ENCODE results near the gene FAM114A2.
"Not testable (repeated sequence)": the region's sequence is repeated elsewhere in the genome, so short reads cannot be mapped to it uniquely, and the experiment has no call there.

FAM114A2 gene

DNA sequence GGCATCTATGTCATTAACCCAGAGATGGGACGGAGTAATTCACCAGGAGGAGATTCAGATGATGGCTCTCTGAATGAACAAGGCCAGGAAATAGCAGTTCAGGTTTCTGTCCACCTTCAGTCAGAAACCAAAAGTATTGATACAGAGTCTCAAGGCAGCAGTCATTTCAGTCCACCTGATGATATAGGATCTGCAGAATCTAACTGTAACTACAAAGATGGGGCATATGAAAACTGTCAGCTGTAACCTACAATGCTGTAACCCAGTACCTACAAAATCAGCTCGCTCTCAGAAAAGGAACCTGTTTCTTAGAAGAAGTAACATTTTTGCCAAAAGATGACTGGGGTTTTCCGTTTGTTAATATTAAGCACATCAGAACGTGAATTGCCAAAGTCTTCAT, 14.8 kb upstream of the FAM114A2 start:
- DNase-seq (ENCODE audit: extremely low read depth in 1 of 2, low read depth in 1 of 2): no peak

DNA sequence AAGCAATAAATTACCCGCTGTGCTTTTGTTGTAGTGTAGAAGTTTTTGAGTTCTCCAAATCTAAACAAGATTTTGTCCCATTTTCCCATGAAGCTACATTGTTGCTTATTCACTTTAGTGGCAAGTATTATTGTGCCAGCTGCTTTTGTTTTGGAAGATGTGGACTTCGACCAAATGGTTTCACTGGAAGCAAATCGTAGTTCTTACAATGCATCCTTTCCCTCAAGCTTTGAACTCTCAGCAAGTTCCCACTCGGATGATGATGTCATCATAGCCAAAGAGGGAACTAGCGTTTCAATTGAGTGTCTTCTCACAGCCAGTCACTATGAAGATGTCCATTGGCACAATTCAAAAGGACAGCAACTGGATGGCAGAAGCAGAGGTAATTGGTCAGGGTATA, 10.9 kb upstream of the FAM114A2 start:
- no peak for DNase-seq (ENCODE audit: extremely low read depth in 1 of 2, low read depth in 1 of 2)

DNA sequence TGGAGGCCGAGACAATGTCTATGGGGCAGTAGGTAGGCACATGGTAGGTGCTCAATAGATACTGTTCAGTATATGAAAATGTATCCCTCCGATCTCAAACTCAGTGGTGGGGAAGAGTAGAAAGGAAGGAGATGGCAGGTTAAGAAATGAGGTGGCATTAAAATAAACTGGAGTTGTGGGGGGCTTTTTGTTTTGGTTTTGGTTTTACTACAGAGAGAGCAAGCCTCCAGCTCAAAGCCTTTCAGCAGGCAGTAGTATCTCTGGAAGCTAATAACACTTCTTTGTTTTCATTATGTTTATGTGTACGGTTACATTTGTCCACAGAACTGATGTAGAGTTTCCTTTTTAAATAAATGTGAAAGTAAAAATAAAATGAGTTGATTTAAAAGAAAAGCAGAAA, 8.6 kb upstream of the FAM114A2 start:
- no peak for DNase-seq (ENCODE audit: extremely low read depth in 1 of 2, low read depth in 1 of 2)

DNA sequence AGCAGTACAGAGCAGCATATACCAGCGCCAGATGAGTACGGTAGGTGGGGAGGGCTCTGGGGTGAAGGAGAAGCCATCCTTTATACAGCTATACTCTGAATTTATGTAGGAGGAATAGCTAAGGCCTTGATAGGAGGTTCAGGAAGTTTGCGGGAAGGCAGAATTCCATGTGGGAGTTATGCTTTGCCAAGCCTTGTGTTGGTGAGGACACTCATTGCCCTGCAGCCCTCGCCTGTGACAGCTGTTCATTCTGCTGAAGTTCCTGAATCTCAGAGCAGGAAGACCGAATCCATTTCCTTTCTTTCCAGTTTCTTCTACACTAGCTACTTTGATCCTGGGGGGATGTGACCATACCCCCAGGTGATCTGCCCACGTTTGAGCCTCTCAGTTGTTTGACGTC, 7.8 kb upstream of the FAM114A2 start:
- no peak for DNase-seq (ENCODE audit: extremely low read depth in 1 of 2, low read depth in 1 of 2)

DNA sequence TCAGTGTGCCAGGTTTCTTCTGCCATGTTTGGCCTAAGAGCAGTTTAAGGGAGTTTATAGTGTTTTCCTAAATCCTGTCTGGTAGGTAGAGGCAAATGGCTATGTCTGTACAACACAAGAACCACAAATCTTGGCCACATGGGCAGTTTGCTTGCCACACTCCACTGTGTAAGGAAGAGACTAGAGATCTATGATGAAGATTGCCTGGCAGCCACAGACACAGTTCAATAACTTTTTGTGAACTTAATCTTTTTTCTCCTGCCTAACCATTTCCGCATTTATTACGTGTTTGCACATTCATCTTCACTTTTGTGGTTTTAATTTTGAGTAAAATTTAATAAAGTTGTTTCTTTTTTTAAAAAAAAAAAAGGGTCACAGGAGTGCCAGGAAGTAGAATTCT, 5.9 kb upstream of the FAM114A2 start:
- no peak for DNase-seq (ENCODE audit: extremely low read depth in 1 of 2, low read depth in 1 of 2)

DNA sequence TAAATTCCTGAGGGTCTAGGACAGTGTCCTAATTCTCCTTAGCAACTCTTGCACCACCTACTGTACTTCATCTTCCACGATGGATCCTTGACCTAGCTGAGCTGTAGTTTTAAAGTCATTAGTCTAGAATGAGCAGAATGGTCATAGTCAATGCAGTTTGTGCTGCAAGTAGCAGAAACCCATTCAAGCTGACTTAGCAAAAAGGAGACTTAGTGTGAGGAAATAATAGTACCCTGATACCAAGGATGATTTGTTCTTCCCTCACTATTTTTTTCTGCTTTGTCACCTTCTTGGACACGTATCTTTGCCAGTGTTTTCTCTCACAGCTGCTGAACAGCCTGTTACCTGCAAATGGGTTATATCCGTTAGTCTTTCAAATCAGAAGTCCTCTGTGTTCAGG, 5.4 kb upstream of the FAM114A2 start:
- no peak for DNase-seq (ENCODE audit: extremely low read depth in 1 of 2, low read depth in 1 of 2)

DNA sequence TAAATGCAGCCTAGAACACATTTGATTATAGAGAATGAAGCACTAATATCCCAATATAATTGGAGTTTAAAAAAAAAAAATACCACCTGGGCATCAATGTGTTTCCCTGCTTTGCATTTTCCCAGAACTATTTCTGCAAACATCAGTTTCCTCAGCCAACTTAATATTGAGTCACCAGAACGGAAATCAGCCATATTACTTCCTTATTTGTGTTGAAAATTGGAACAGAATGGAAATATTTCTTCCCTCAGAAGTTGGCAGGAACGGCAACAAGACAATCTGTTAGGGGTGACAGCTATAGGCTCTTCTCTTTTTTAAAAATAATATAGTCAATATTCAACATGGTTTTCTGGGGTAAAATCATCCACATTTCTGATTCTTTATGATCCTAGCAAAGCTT, 4.1 kb upstream of the FAM114A2 start:
- DNase-seq (ENCODE audit: extremely low read depth in 1 of 2, low read depth in 1 of 2): no peak

DNA sequence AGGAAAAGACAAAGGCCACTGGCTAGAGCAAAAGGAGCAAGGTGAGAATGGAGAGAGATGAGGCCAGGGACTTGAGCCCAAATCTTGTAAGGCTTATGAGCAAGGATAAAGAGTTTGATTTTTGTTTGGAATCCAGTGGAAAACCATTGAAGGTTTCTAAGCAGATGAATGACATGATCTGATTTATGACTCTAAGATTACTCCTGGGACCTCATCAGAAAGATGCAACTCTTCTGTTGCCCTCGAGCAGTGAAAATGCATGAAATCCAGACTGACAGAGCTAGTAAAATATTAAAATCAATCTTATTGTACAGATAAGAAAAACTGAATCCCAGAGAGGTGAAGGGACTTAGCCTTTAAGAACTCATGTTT, 734 bp upstream of the FAM114A2 start:
- no peak for DNase-seq (ENCODE audit: extremely low read depth in 1 of 2, low read depth in 1 of 2)

DNA sequence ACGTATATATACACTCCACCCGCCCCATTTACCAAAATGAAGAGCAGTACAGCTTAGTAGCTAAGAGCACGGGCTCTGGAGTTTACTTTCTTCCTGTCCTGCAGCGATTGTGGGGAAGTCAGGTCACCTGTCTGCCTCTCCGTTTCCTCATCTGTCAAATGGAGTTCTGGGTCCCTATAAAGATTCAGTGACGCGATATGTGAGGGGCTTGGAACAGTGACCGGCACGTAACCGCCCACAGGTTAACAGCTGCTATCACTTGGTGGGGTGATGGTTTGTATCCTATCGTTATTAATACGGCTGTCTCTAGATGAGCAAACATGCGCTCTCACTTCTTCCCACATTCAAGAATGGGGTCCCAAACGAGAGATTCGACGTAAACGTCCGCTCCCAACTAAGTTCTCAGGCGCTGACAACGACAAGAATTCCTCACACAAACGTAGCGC, 426 bp downstream of the FAM114A2 start:
- DNase-seq (ENCODE audit: extremely low read depth in 1 of 2, low read depth in 1 of 2): peak in 1 of 2 donors; percentile 32

DNA sequence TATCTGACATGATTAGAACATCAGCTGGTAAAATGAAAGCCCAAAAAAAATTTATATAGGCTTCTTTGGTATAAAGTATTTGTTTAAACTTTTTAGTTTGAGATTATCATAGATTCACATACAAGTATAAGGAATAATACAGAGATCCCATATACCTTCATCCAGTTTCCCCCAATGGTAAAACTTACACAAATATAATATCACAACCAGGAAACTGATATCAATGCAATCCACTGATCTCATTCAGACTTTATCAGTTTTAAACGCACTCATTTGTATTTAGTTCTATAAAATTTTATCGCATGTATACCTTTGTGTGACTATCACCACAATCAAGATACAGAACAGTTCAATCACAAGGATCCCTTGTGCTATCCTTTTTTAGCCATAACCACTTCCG, 3.8 kb downstream of the FAM114A2 start:
- no peak for DNase-seq (ENCODE audit: extremely low read depth in 1 of 2, low read depth in 1 of 2)

DNA sequence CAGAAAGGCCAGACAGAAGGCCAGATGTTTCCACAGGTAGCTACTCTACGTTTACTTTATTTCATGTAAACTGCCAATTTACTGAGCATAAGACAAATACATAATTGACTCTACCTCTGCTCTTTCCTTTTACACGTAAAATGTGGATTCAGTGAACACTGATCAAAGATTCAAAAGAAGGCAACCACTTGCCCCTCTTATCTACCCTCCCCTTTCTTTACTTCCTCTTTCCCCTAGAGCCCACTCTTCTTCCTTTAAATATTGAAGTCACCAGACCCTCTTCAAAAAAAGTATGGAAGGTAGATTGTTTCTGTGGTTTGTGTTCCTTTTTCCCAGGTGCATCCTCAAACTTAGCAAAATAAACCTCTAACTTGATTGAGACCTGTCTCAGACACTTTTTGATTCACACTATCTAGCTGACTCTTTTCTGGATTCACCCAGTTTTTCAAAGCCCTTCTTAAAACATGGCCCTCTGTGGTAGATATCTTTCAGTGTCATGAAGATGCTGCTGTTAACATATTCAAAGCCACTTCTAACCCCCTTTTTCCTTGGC, 6.7 kb downstream of the FAM114A2 start:
- no peak for DNase-seq (ENCODE audit: extremely low read depth in 1 of 2, low read depth in 1 of 2)

DNA sequence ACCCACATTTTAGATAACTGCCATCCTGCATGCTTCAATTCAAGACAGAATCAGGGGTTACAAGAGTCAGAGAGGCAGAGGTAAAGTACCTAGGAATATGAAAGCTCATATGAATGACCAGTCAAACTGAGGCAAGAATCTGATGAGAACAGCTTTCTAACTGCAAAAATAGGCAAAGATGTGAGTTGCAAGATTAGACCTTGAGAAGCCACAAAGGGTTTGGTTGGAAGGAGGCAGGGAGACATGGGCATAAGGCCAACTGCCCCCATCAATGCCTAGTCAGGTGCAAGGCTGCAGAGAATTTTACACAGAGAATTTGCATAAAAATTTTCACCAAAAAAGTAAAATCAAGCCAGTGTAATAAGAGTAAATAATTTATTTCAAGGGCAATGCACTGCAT, 12.8 kb downstream of the FAM114A2 start:
- DNase-seq (ENCODE audit: extremely low read depth in 1 of 2, low read depth in 1 of 2): no peak

DNA sequence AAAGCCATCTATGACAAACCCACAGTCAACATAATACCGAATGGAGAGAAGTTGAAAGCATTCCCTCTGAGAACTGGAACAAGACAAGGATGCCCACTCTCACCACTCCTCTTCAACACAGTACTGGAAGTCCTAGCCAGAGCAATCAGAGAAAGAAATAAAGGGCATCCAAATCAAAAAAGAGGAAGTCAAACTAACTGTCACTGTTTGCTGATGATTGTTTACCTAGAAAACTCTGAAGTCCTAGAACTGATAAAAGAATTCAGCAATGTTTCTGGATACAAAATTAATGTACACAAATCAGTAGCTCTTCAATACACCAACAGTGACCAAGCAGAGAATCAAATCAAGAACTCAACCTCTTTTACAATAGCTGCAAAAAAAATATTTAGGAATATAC, 19.8 kb downstream of the FAM114A2 start:
- not testable (repeated sequence) for DNase-seq (ENCODE audit: extremely low read depth in 1 of 2, low read depth in 1 of 2)

DNA sequence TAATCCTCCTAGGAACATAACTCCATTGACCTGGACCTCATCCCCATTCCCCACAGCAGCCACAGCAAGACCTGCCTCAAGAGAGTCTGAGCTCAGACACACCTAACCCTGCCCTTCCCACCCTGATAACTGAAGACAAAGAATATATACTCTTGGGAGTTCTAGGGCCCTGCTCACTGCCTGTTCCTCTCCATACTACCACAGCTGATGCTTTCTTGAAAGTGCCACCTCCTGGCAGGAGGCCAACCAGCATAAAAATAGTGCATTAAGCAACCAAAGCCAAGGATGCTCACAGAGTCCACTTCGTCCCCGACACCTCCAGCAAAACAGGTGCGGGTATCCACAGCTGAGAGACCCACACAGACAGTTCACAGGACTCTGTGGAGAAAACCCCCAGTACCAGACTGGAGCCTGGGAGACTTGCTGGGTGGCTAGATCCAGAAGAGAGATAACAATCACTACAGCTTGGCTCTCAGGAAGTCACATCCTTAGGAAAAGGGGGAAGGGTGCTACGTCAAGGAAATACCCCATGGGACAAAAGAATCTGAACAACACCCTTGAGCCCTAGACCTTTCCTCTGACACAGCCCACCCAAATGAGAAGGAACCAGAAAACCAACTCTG, 23.5 kb downstream of the FAM114A2 start:
- DNase-seq (ENCODE audit: extremely low read depth in 1 of 2, low read depth in 1 of 2): no peak

DNA sequence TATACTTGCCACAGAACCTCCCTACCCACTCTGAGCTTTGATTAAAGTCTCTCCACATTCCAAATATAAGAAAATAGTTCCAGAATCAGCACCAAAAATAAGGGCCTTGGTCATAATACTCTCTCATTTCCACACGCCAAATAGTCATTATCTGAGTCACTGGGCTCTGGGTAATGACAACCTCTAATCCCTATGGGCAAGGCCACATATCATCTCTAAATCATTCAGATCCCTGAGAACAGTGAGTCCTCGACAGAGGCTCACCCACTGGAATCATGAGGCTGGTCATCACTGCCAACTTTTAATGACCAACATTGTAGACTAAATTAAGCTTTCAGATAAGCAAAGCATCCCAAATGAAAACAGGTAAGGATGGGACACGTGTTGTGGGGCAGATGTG, 28.1 kb downstream of the FAM114A2 start:
- no peak for DNase-seq (ENCODE audit: extremely low read depth in 1 of 2, low read depth in 1 of 2)

DNA sequence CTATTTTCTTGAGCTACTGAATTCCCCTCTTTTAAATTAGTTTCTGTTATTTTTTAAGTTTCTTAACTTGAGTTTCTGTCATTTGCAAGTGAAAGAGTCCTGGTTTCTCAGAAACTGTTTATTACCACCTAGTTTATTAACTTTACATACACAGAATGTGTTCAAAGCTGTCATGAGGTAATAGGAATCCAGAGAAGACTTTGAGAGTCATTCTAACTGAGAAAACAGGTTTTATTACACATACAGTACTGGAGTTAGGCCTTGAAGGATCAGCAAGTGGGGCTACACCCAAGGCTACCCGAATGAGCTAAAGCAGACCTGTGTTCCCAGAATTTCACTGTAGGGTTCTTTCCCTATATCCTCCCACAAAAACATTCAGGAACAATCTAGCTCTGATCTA, 33.1 kb downstream of the FAM114A2 start:
- DNase-seq (ENCODE audit: extremely low read depth in 1 of 2, low read depth in 1 of 2): no peak

DNA sequence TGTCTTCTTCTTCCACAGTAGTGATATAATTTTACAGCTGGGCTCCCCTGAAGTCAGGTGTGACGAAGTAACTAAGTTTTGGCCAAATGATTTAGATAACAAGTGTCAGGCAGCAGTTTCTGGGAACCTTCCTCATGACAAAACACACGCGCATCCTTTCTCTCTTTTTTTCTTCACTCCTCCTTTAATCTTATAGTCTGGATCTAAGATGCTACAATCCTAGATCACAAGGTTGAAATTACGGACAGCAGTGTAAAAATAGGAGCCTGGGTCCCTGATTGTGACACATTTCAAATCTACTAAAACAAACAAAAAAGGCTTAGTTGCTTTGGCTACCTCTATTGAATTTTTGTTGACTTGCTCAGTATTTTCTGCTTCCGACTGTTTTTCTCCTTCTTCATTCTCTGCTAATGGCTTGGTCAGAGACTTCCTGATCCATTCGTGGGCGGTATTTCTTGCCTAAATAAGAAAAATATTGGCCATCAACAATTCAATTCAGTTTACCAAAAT, 36.1 kb downstream of the FAM114A2 start:
- DNase-seq (ENCODE audit: extremely low read depth in 1 of 2, low read depth in 1 of 2): no peak

DNA sequence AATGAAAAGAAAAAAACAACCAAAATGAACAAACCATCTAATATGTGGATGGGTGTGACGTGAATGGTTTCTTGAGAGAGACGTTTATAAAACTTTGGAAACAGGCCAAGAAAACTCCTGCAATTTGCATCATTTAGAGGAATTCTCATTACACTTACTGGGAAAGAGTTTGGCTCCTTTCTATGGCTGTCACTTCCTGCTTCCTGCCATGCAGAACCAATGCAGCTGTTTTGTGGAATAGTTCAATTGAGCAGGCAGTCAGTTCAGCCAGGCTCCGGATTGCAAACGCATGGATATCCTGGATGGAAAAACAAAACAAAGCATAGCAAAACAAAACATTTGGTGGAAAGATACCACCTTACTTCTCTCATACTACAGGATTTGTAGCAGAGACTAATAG, 36.6 kb downstream of the FAM114A2 start:
- no peak for DNase-seq (ENCODE audit: extremely low read depth in 1 of 2, low read depth in 1 of 2)

DNA sequence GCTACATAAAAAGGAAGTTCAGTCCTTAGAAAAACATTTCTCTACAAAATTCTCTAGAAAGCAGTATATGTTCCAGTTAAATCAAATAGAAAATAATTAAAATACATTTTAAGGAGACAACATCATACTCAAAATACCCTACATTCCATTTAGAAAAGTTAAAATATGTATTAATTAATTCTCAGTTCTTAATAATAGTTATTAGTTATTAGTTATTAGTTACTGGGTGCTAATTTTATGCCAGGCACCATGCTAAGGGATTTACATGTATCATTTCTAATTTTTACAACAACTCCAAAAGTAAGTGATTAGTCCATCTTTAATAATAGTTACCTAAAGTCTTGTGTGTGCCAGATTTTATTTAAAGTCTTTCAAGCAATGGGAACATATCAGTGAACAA, 38.0 kb downstream of the FAM114A2 start:
- DNase-seq (ENCODE audit: extremely low read depth in 1 of 2, low read depth in 1 of 2): no peak

DNA sequence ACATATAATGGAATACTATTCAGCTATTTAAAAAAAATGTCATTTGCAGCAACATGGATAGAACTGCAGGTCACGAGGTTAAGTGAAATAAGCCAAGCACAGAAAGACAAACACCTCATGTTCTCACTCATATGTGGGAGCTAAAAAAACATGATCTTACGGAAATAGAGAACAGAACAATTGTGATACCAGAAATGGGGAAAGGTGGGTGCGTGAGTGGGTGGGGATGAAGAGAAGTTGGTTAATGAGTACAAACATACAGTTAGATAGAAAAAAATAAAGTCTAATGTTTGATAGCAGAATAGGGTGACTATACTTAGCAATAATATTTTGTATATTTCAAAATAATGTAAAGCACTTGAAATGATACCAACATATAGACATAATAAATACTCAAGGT, 38.7 kb downstream of the FAM114A2 start:
- no peak for DNase-seq (ENCODE audit: extremely low read depth in 1 of 2, low read depth in 1 of 2)

DNA sequence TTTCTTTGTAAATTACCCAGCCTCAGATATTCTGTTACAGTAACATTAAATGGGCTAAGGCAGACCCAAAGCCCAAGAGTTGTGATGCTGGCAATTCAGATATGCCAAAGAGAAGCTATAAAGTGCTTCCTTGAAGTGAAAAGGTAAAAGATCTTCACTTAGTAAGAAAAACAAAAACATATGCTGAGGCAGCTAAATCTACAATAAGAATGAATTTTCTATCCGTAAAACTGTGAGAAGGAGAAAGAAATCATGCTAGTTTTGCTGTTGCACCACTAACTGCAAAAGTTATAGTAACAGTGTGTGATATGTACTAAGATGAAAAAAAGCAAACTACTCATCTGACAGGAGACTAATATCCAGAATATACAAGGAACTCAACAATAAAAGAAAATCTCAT, 39.9 kb downstream of the FAM114A2 start:
- no peak for DNase-seq (ENCODE audit: extremely low read depth in 1 of 2, low read depth in 1 of 2)

DNA sequence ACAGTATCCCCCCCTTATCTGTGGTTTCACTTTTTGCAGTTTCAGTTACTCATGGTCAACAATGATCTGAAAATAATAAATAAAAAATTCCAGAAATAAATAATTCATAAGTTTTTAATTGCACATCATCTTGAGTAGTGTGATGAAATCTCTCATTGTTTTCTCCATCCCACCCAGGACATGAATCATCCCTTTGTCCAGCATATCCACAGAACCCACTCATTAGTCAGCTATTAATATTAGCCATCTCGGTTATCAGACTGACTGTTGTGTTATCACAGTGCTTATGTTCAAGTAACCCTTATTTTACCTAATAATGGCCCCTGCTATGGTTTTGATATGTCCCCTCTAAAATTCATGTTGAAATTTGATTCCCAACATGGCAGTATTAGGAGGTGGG, 40.7 kb downstream of the FAM114A2 start:
- DNase-seq (ENCODE audit: extremely low read depth in 1 of 2, low read depth in 1 of 2): no peak

DNA sequence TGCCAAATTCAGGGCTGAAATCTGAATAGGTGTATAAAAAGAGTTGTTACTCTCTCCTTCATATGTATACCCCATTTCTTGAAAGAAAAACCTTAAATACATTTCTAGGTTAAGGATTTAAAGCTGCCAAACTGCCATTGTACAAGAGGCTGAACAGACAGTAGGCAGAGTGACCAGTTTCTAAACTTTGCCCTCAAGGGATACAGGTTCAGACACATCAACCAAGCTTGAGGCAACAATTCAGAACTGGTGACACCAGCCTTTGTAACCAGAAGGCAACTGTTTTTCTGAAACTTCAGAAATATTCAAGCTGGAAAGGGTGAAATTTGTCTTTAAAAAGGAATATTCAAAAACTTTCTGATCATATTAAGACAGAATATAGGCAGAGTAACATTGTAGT, 47.5 kb downstream of the FAM114A2 start:
- no peak for DNase-seq (ENCODE audit: extremely low read depth in 1 of 2, low read depth in 1 of 2)

Data from stimulated activated CD8-positive, alpha-beta memory T cell treated with anti-CD3 and anti-CD28 coated beads, Interleukin-7, amount 100 ng/mL, for 48 hours (primary cell).